ENCODE measurements around the gene THPO.
"Not testable (repeated sequence)": the region's sequence is repeated elsewhere in the genome, so short reads cannot be mapped to it uniquely, and the experiment has no call there.

Gene THPO

DNA sequence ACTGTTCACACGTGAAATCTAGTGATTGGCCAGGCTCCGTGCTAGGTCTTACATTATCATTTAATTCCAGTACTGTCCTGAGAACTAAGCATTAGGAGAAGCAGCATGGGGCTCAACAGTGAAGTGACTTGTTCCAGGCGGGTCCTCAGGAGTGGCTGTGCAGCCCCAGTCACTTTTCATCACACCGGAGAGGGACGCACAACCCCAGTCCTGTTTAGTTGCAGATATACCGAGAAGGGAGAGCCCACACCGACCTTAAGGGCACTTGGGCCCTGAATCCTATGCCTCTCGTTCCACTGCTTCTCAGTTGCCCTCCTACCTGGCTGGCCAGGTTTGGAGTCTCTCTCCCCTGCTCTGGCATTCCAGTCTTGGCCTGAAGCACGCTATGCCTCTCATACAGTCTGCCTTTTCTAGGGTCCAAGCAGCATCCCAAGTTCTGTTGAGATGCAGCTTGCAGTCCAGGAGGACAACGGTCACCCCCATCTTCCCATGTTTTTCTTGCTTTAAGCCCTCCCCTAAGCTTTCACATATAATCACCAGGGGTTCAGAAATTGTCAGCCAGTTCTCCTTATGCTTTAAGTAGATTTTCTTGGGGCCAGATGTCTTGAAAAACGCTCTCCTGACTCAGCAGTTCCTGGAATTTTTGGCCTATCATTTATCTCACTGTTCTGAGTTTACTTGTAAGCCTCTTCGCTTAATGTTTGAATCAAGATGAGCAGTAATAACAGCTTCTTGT lies 30.5 kb downstream of the THPO start:
- DNase-seq: no peak

DNA sequence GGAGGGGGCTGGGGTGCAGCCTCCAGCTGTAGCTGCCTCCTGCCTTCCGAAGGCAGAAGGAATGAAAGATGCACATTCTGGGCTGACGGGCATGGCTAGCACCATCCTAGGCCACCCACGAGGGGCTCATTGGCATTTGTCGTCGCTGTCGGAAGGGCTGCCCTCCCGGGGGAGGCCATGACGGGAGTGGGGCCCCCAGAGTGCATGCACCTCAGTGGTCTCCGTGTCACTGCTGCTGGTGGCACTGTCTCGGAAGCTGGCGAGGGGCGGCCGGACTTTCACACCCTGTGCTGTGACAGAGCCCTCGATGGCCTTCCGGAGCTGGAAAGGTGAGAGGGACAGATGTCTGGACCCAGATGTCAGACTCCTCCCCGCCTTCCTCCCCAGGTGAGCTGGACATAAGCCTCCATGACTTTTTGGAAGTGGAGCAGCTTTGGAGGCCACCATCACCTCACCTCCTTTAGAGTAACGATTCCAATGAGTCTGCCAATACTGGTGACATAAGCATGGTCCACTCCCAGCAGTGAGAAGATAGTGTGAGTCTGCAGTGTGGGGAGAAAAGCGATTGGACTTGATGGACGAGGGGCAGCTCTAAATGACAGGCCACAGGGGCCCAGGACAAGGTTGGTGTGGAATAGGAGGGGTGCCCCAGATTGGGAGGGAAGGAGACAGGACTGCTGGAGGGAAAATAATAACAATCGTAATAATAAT lies 31.4 kb downstream of the THPO start:
- no peak for DNase-seq

DNA sequence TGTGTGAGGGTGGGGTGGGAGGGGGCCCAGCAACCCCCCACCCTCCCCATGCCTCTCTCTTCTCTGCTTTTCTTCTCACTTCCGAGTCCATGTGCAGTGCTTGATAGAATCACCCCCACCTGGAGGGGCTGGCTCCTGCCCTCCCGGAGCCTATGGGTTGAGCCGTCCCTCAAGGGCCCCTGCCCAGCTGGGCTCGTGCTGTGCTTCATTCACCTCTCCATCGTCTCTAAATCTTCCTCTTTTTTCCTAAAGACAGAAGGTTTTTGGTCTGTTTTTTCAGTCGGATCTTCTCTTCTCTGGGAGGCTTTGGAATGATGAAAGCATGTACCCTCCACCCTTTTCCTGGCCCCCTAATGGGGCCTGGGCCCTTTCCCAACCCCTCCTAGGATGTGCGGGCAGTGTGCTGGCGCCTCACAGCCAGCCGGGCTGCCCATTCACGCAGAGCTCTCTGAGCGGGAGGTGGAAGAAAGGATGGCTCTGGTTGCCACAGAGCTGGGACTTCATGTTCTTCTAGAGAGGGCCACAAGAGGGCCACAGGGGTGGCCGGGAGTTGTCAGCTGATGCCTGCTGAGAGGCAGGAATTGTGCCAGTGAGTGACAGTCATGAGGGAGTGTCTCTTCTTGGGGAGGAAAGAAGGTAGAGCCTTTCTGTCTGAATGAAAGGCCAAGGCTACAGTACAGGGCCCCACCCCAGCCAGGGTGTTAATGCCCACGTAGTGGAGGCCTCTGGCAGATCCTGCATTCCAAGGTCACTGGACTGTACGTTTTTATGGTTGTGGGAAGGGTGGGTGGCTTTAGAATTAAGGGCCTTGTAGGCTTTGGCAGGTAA lies 32.5 kb downstream of the THPO start:
- peak; percentile 59 for DNase-seq

DNA sequence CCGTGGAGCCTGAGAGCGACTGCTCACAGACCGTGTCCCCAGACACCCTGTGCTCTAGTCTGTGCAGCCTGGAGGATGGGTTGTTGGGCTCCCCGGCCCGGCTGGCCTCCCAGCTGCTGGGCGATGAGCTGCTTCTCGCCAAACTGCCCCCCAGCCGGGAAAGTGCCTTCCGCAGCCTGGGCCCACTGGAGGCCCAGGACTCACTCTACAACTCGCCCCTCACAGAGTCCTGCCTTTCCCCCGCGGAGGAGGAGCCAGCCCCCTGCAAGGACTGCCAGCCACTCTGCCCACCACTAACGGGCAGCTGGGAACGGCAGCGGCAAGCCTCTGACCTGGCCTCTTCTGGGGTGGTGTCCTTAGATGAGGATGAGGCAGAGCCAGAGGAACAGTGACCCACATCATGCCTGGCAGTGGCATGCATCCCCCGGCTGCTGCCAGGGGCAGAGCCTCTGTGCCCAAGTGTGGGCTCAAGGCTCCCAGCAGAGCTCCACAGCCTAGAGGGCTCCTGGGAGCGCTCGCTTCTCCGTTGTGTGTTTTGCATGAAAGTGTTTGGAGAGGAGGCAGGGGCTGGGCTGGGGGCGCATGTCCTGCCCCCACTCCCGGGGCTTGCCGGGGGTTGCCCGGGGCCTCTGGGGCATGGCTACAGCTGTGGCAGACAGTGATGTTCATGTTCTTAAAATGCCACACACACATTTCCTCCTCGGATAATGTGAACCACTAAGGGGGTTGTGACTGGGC lies 33.3 kb downstream of the THPO start:
- DNase-seq: no peak

DNA sequence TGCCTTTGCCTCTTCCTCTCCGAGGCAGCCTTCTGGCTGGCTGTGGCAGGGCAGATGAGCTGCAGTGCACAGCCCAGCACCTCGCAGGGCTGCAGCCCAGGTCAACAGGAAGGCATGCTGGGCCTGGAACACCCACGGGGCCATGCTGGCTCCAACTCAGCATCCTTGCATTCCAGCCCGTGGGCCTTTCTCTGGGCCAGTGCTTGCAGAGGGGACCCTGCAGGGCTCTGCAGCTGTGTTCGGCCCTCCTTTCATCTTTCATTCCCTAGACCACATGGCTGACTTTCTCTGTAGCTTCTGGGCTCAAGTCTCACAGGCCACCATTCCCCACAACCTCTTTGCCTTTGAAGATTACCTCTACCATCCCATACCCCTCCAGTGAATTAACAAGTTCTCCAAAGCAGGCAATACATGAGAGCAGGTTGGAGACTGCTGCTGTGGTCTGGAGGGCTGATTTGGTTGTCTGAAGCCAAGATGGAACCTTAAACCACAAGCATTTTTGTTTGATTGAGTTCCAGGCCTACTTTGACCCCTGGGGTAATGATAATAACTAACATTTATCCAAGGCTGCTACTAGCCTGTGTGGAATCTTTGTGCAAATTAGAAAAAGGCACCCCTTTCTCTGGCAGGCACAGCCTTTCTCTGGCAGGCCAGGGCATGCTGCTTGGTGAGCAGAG lies 34.7 kb downstream of the THPO start:
- DNase-seq: no peak

DNA sequence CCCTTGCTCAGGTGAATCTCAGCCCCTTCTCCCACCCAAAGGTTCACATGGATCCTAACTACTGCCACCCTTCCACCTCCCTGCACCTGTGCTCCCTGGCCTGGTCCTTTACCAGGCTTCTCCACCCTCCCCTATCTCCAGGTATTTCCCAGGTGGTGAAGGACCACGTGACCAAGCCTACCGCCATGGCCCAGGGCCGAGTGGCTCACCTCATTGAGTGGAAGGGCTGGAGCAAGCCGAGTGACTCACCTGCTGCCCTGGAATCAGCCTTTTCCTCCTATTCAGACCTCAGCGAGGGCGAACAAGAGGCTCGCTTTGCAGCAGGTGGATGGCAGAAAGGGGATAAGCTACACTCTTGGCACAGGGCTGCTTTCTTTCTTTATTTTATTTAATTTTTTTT lies 36.1 kb downstream of the THPO start:
- no peak for DNase-seq

DNA sequence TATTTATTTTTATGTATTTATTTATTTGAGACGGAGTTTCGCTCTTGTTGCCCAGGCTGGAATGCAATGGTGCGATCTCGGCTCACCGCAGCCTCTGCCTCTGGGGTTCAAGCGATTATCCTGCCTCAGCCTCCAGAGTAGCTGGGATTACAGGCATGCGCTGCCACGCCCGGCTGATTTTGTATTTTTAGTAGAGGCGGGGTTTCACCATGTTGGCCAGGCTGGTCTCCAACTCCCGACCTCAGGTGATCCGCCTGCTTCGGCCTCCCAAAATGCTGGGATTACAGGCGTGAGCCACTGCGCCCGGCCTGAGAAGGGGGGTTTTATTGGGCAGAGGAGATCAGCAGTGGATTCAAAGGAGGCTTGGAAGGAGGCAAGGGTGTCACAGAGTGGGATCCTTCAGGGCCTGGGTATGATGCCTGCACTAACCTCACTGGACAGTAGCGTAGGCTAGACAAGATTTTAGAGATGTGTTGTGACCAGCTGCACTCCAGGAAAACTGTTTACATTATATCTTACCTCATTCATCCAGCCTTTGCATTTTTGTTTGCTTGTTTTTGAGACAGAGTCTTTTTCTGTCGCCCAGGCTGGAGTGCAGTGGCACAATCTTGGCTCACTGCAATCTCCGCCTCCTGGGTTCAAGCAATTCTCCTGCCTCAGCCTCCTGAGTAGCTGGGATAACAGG lies 38.4 kb downstream of the THPO start:
- not testable (repeated sequence) for DNase-seq

DNA sequence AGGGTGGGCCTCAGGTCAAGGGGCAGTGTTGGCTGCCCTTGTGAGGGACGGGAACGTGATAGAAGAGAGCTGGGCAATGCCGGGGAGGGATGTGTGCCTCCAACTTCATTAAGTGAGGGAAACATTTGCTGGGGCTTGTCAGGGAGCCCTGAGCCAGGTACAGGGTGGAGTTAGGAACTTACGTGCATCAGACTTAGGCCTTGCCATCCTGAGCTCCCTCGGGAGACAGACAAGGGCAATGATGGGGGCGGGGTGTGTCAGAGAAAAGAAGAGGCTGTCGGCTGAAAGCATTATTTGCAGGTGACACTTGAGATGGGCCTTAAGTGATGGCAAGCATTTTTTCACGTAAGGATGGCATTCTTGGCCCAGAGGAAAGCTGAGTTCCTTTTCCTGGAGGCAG lies 39.0 kb downstream of the THPO start:
- DNase-seq: no peak

DNA sequence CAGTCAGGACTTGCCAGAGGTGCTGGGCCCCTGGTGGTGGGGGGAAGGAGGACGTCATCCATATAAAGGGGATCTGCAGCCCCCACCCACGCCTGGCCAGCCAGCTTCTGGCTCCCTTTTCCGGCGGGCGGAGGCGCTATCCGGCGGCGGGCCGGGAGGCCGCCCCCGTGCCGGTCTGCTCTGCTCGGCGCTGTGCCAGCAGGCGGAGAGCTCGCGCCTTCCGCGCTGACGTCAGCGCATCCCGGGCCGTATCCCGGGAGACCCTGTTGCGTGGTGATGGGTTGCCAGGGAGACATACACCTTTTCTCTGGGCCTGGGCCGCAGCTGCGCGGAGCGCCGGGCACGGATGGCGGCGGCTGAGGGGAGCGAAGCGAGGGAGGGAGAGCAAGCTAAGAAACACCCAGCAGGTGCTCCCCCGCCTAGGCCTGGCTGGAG lies 39.5 kb downstream of the THPO start:
- peak; percentile 86 for DNase-seq

DNA sequence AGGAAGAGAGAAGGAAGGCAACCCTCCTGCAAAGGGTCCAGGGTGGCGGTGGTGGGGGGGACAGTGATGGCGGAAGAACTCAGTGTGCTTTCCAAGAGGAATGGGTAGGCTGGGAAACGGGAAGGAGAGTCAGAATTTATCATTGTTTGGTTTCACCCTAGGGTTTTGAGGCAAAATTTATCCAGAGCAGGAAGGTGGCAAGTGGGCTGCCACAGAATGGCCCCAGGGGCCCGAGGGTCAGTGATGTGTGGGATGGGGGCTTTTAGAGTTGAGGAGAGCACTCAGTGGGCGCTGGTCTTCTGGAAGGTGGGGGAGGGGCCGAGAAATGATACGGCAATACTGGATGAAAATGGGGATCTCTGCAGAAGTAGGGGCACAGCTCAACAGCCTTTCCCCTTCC lies 40.0 kb downstream of the THPO start:
- DNase-seq: no peak

DNA sequence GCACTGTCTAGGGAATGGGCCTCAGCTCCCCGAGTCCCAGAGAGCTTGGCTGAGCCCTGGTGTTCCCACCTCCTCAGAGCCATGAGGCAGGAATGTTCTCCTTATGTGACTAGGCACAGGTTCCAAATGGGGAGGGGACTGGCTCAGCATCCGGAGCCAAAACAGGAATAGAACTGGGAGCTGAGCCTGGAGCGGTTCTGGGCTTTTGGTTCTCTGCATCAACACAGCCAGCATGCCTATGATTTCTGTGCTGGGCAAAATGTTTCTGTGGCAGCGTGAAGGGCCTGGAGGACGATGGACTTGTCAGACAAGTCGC lies 40.6 kb downstream of the THPO start, which contains the start of gene FAM131A:
Gene FAM131A (plus strand): TSS at position 202 of the 316 bp plus-strand sequence. CDS start 31 bp downstream, at position 233.
- DNase-seq: peak; percentile 50

DNA sequence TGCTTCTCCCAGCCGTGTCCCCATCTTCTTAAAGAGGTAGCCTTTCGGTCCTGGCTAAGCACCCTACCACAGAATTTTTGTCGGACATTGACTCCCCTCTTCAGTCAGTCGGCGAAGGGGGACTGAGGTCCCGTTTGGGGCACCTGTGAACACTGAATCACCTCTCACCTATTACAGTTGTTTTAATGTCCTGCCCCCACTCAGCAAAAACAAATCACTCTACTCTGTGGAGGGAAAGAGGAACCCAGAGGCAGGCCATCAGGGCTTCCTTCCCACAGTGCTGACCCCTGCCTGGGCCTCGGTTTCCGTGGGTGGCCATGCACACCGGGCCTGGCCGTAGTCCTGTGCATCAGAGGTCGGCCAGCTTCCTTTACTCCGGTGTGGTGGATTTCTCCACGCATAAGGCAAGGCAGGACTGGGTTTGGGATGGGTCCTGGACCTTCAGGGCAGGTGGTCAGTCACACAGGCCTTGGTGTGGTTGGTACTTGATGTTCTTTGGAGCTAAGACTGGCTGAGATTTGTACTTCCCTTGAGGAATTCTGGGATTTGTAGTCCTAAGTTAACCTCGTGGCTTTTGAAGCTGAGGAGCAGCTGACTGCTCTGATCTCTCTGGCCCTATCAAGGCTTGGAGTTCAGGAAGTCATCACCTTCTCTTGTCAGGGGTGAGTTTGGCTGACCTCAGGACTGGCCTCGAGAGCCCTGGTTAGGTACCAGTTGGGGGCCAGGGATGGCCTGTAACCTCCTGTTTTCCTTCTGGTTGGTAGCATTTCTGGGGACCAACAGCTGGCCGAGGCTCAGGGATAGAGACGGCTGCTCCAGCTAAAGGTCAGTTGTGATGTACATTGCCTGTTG lies 41.2 kb downstream of the THPO start:
- peak; percentile 60 for DNase-seq

DNA sequence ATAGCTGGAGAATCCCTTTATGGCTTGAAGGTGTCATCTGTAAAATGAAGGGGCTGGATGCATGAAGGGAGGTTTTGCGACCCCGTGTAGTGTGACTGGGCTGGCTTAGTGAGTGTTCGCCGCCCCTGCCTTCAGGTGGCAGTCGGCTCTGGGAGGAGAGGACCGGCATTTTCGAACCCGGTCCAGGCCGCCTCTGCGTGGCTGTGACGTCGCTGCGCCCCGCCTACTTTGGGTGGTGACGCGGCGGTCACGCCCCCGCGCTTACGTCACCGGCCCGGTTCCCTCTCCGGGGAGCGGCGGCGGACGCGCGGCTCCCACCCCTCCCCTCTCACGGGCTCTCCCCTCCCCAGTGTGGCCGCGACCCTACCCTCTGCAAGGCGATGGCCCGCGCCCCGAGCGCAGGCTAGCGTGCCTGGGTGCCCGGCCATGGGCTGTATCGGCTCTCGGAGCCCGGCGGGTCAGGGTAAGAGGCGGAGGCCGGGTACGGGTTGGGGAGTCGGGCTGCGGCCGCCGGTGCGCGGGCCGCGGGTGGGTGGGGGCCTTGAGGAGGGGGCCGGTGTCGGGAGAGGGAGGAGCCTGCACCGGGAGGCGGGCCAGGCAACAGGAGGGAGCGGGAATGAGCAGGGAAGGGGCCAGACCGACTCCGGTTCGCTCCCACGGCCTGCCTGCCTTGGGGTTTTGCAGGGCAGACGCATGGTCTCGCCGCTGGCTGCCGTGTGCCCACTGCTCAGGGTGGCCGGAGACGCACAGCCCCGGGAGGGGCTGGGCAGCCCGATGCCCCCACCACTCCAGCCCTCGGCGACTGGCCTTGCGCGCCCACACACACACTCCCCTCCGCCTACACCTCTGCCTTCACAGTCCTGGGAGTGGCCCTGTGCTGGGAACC lies 42.1 kb downstream of the THPO start:
- DNase-seq: peak; percentile 42

DNA sequence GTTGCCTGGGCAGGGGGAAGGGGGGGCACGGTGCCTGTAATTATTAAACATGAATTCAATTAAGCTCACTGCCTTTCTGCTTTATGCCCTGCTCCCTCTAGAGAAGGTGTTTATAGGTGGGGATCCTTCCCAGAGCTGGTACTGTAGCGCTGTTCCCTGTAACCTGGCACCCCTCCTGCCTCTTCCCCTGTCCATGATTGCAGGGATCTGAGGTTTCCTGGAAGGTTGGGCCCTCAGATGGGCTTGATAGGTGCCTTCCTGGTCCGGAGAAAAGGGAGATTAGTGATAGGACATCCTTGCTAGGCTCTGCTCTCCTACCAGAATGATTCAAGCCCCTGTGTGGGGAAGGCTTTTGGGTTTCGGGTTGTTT lies 42.7 kb downstream of the THPO start:
- DNase-seq: no peak

DNA sequence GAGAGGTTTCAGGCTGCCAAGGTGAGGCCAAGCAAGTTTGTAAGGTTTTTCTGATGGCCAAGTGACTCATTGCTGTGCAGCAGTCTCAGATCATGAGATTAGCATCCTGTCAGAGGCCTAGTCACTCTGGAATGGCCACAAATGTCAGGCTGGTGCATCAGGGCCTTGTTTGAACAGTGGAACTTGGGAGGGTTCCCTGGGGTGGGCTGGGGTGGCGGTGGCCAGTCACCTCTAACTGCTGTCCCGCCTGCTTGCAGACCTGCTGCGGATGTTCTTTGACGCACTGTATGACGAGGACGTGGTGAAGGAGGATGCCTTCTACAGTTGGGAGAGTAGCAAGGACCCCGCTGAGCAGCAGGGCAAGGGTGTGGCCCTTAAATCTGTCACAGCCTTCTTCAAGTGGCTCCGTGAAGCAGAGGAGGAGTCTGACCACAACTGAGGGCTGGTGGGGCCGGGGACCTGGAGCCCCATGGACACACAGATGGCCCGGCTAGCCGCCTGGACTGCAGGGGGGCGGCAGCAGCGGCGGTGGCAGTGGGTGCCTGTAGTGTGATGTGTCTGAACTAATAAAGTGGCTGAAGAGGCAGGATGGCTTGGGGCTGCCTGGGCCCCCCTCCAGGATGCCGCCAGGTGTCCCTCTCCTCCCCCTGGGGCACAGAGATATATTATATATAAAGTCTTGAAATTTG lies 43.4 kb downstream of the THPO start:
- no peak for DNase-seq

DNA sequence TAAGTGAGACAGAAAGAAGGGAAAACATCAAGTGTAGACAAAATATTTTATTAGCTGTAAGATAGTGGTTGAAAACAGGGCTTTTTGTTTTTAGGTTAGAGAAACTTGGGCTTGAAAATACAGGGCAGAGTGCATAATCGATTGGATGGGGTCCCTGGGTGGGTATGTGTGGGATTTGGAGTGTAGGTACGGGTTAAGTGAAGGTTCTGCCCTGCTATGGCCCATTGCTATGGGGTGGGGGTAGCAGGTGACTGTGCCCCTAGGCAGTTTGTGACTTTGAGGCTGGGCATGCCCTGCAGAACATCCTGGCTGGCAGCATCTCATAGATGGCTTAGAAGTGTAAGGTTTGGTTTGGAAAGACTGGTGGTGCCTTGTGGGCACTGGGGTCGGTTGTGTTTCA lies 44.3 kb downstream of the THPO start:
- DNase-seq: no peak

DNA sequence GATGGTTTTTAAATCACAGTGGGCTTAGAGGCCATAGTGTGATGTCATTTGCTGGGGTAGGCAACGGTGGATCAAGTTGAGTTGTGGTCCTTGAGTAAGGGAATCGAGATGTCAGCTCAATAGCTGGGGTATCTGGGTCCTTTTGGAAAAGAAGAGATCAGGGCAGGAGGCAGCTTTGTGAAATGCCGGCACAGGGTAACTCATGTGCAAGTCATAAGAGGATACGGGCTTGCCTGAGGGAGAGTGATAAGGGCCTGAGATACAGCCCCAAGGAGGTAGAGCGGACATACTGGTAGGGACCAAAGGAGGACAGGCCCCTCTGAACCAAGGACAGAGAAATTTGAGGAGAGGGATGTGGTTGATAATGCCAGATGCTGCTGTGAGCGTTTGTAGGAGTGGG lies 44.8 kb downstream of the THPO start:
- no peak for DNase-seq

DNA sequence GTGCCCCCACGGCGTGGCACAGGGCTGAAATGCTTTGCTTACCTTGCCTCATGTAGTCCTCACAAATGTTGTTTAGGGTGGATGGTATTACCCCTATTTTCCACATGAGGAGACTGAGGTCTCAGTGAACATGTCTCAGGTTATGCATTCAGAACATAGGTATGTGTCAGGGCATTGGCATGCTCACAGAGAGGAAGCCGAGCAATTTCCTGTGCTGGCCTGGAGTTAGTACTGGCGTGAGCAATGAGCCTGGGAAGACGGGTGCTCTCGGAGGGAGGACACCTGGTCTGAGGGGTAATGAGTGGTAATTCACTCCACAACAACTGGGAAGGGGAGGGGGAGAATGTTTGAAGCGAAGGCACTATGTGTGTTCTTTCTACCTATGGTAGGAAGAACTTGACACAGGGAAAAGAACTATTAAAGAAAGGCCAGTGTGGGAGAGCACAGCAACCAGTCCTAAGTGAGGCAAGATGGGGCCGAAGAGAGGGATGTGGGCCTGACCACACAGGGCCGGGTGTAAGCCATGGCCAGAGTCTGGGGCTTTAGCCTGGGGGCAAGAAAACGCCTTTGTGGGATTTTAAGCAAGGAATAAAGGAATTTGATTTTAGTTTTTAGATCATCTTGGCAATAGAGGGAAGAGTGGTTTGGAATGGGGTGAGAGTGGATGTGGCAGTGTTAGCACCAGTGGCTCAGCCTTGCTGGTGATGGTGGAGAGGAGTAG lies 45.5 kb downstream of the THPO start:
- DNase-seq: no peak

DNA sequence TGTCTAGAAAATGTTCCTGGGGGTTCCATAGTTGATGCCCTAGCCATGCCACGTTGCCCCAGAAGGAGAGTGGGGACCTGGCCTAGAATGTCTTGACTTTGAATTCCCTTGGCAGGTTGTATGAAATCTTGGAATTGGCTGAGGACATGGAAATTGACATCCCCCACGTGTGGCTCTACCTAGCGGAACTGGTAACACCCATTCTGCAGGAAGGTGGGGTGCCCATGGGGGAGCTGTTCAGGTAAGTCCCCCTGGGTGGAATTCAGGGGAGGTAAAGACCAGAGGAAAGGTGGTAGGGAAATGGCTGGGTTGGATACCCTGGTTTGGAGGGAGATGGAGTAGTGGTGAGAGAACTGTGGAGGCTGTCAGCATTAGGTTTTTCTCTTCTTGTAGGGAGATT lies 49.5 kb downstream of the THPO start:
- no peak for DNase-seq

Measured in NCI-H1694 (cell line).